ENCODE measurements around the gene LRIG2.
"Not testable (repeated sequence)": the region's sequence is repeated elsewhere in the genome, so short reads cannot be mapped to it uniquely, and the experiment has no call there.

The LRIG2 gene

GRCh38 chr1:113128116-113128515, 55.1 kb downstream of the LRIG2 start:
- no peak for DNase-seq

GRCh38 chr1:113129529-113130185, 56.7 kb downstream of the LRIG2 start:
- no peak for DNase-seq

- no peak for DNase-seq
These were observed 60.0 kb downstream of the LRIG2 start for GRCh38 chr1:113133038-113133437.

- no peak for DNase-seq
These were observed 60.8 kb downstream of the LRIG2 start for GRCh38 chr1:113133759-113134158.

GRCh38 chr1:113135460-113135859, 62.5 kb downstream of the LRIG2 start:
- DNase-seq = no peak

- no peak for DNase-seq
These were observed 63.5 kb downstream of the LRIG2 start for GRCh38 chr1:113136476-113136875.

GRCh38 chr1:113137563-113137962, 64.6 kb downstream of the LRIG2 start:
- DNase-seq = no peak

- no peak for DNase-seq
These were observed 65.8 kb downstream of the LRIG2 start for GRCh38 chr1:113138778-113139177.

- no peak for DNase-seq
These were observed 67.2 kb downstream of the LRIG2 start for GRCh38 chr1:113140176-113140575.

GRCh38 chr1:113140588-113141446, 67.8 kb downstream of the LRIG2 start:
- DNase-seq = peak; percentile 68

- no peak for DNase-seq
These were observed 68.9 kb downstream of the LRIG2 start for GRCh38 chr1:113141650-113142473.

GRCh38 chr1:113142791-113143190, 69.8 kb downstream of the LRIG2 start:
- peak; percentile 16 for DNase-seq

GRCh38 chr1:113146242-113147072, 73.5 kb downstream of the LRIG2 start:
- DNase-seq = no peak

GRCh38 chr1:113147073-113147625, 74.2 kb downstream of the LRIG2 start:
- no peak for DNase-seq

GRCh38 chr1:113147826-113148225, 74.8 kb downstream of the LRIG2 start:
- DNase-seq = no peak

GRCh38 chr1:113150494-113150893, 77.5 kb downstream of the LRIG2 start:
- not testable (repeated sequence) for DNase-seq

- no peak for DNase-seq
These were observed 80.3 kb downstream of the LRIG2 start for GRCh38 chr1:113153116-113153803.

- no peak for DNase-seq
These were observed 83.4 kb downstream of the LRIG2 start for GRCh38 chr1:113156368-113156767.

GRCh38 chr1:113158743-113159142, 85.7 kb downstream of the LRIG2 start:
- not testable (repeated sequence) for DNase-seq

GRCh38 chr1:113166473-113166872, 93.5 kb downstream of the LRIG2 start:
- DNase-seq = no peak

- no peak for DNase-seq
These were observed 95.9 kb downstream of the LRIG2 start for GRCh38 chr1:113168946-113169345.
